GM12873 (cell line): Measurements from ENCODE around the gene DSCAM.

Source experiments
- TF ChIP-seq, protein P1 (sequence below): IDR thresholded peaks from 2 replicates; pipeline ENCODE4 v1.5.1; 2012; ENCODE audit warnings: low read depth, mild to moderate bottlenecking, moderate library complexity, low read length, control low read depth; ENCODE audit not compliant: insufficient read depth; ENCODE audit errors: missing control alignments

DSCAM gene

DNA sequence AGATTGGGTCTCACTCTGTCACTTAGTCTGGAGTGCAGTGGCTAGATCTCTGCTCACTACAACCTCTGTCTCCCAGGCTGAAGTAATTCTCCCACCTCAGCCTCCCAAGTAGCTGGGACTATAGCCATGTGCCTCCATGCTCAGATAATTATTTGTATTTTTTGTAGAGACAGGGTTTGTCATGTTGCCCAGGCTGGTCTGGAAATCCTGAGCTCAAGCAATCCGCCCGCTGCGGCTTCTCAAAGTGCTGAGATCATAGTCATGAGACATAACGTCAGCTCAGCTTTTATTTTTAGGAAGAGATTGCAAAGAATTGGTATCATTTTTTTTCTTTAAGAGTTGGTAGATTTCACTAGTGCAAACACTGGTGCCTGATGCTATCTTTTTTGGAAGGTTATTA, 244.9 kb downstream of the DSCAM start:
- TF ChIP-seq, protein P1, sequence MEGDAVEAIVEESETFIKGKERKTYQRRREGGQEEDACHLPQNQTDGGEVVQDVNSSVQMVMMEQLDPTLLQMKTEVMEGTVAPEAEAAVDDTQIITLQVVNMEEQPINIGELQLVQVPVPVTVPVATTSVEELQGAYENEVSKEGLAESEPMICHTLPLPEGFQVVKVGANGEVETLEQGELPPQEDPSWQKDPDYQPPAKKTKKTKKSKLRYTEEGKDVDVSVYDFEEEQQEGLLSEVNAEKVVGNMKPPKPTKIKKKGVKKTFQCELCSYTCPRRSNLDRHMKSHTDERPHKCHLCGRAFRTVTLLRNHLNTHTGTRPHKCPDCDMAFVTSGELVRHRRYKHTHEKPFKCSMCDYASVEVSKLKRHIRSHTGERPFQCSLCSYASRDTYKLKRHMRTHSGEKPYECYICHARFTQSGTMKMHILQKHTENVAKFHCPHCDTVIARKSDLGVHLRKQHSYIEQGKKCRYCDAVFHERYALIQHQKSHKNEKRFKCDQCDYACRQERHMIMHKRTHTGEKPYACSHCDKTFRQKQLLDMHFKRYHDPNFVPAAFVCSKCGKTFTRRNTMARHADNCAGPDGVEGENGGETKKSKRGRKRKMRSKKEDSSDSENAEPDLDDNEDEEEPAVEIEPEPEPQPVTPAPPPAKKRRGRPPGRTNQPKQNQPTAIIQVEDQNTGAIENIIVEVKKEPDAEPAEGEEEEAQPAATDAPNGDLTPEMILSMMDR = no peak

DNA sequence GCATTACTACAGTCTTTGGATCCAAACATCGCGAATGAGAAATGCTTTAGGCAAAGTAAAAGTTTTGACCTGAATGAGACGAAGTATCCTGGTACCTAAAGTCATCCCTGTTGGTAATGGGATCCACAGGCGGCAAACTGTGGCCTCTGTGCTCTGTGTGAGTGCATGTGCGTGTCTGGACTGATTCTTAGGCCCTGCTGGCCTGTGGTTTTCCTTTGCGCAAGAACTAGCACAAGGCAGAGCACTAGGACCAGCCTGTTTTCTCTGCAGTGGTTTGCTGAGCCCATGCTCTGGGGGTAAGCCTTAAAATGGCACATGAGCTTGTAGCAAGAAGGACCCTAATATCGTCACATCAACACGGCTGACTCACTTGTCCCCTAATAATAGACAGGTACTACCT, 251.2 kb downstream of the DSCAM start:
- TF ChIP-seq, protein P1 = no peak

DNA sequence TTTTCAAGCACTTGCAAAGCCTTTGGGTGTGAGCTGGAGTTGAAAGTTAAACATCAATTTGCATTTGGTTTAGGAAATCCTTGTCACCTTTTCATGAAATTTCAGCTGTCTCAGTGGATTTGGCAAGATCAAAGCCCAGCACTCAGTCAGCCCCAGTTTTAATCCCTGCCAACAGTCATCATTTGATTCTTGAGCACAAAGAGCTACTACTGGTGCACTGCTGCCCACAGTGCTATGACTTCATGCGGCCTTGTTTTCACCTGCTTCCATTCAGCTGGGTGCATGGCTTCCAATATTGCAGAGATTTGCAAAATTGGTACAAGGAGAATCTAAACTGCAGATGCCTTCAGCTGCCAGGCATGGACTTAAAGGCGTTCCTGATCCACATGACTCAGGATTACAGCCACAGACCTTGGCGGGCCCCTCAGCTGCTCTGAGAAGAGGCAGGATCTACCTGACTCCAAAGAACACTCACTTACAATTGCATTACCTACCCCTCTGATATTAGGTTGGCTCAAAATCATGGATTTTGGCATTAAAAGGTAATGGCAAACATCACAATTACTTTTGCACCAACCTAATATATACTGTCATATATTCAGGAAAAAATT, 259.1 kb downstream of the DSCAM start:
- TF ChIP-seq, protein P1 = no peak

DNA sequence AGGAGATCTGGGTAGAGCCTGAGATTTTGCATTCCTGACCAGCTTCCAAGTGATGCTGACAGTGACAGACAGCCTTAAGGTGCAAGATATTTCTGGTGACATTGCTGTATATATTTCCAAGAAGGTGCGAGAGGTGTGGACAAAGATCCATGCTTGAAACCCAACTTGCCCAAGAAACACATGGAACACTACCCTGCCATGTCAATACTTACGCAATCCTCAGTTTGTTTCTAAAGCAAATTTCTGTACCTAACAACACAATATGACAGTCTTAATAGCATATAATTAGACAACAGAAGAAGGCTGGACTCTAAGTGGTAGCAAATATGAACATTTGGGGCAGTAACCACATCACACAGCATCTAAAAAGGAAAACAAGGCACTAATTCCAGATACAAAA, 260.4 kb downstream of the DSCAM start:
- TF ChIP-seq, protein P1 = no peak

DNA sequence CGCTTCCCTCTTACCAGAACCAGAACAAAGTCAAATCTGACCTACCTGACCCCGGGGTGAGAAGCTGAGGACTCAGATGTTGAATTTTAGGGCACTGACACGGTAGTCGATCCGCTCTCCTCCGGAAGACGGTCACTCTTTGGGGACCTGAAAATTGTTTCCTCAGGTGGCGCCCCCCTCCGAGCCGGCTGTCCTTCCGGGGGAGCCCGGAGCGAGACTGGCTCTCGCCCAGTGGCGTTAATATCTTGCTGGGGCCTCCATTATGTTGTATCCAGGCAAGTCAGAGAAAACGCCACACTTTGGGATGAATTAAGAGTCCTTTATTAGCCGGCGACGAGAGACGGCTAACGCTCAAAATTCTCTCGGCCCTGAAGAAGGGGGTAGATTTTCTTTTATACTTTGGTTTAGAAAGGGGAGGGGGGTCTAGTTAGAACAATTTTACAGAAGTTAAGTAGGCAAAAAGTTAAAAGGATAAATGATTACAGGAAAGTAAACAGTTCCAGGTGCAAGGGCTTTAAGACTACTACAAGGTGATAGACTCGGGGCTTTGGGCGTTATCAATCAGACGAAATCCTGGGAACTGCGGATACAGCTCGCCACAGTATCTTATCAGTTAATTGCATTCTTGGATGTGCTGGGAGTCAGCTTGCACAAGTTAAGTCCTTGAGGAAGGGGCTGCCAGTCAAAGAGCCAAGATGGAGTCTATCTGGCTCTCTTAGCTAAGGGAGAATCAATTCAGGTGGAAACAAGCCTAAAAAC, 269.5 kb downstream of the DSCAM start:
- TF ChIP-seq, protein P1 = no peak

DNA sequence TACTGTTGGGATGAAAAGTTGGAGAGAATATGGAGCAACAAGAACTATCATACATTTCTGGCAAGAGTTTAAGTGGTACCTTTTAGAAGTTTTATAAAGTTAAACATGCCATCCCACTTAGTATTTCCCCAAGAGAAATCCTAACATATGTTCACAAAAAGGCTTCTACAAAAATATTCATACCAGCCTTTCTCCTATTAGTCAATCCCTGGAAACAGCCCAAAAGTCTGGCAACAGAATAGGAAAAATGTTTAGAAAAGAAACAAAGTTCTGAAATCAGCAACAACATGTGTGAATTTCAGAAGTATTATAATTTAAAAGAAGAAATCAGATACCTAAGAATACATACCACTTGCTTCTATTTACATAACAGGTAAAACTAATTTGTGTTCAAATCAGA, 271.0 kb downstream of the DSCAM start:
- TF ChIP-seq, protein P1 = no peak

DNA sequence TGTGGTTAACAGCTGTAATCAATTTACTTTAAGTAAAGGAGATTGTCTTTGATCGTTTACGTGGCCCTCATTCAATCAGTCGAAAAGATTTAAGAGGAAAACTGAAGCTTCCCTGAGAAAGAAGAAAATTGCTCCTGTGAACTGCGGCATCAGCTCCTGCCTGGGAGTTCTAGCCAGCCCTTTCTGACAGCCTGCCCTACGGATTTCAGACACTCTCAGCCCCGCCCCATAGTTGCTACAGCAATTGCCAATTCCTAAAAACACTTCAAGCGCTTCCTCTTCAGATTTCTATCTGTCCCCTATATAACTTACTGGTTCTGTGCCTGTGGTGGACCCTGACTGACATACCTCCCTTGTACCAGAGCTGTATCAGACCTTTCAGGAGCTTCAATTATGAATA, 277.6 kb downstream of the DSCAM start:
- TF ChIP-seq, protein P1 = no peak
